RCC 7860 (cell line): ENCODE results near the gene KPNA5.
"Not testable (repeated sequence)": the region's sequence is repeated elsewhere in the genome, so short reads cannot be mapped to it uniquely, and the experiment has no call there.

ENCODE experiments used
- DNase-seq: peaks from one replicate; pipeline ENCODE4 v3.0.0-alpha.2; 2015; ENCODE audit warnings: low spot score
- FAIRE-seq: peaks from 2 replicates; lab custom pipeline; 2012; peaks lifted over from hg19 to GRCh38; lab: Jason Lieb, UNC

The KPNA5 gene

DNA sequence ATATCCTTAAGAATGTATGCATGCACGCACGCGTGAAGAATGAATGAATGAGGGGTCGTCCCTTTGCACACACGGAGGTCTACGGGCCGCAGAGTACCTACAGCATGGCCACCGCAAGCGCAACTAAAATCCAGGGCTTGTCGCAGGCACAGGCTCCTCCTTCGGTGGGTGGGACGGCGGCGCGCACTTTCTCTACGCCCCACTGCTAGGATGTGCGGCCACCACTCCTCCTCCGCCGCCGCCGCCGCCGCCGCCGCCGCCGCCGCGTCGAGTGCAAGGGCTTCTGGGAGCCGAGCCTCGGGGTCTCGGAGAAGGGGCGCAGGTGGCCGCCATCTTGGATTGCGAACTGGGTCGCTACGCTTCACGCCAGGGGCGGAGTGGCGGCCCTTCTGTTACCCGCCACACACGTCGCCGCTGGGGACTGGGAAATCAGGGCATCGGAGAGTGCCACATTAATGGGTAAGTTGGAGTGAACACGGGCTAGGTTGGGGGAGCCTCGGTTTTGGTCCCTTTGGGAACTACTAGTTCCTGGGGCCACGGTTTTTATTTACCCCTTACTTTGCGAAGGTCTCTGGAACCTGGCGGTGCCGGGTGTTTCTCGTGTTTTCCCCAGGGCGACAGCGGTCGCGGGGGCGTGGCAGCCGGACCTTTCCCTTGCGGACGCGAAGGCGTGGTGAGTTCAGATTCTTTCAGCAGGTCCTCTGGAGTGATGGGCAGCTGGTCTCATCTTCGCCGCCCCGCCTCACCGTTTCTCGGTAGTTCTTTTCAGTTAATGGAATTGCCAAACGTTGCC, at the start of gene KPNA5:
Gene KPNA5 (plus strand): TSS at position 332 of the 793 bp plus-strand sequence. CDS start 124 bp downstream, at position 456.
- no peak for FAIRE-seq
- peak; percentile 70 for DNase-seq

DNA sequence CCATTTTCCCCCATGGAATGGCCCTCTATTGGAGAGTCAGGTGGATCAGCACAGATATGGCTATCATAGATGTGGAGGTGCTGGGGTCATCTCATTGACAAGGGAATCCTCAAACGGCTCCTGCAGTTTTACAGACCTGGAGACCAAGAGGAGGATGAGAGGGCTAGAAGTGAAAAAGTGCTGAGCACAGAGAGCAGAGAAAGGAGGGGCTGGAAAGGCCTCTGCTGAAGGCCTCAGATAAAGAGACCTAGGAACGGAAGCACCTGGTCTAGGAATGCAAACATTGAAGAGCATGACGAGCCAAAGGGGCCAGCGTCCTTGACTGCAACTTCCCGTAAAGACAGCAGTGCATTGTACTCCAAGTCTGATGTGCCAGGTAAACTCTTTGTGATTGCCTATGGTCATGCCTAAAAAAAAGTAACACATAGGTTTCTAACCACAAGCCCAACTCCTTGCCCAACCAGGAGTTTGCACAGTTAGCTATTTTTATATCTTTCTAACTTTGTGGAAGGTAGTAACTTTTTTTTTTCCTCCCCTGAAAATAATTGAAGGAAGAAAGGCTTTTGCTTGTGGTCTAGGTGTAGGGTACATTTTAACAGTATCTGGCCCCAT, 49.5 kb upstream of the KPNA5 start:
- no peak for FAIRE-seq
- no peak for DNase-seq

DNA sequence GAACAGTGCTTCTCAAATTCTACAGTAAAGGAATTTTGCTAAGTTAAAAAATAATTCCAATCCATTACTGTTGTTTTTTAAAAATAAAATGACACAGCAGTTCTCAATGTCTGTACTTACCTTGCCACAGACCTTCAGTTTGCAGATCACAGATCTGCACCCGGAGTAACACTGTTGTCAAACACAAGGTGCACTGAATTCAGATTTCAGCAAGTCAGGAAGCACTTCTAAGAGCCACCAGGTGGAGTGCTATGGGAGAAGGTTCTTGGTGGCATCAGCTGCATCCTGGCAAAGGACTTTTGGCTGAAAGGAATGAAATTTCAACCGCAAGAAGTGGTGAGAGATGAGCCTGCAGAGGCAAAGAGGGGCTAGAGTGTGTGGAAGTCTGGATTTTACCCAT, 47.3 kb upstream of the KPNA5 start:
- DNase-seq (no peak), FAIRE-seq (no peak)

DNA sequence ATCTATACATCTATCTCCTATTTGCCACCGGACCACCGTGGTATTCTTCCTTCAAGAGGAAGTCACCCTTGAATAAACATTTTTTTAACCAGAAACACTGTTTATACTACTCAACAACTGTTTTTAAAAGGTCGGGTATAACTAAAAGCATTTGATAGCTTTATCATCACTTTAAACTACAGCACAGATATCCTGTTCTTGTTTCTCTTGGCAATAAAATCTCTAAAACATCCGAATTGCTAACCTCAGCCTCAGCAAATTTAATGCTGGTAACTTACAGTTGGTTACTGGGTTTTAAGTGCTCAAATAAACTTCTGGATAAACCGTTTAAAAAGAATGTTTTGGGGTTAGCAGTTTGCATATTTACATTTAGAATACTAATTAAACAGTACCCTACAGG, 32.9 kb upstream of the KPNA5 start:
- no peak for FAIRE-seq
- no peak for DNase-seq

DNA sequence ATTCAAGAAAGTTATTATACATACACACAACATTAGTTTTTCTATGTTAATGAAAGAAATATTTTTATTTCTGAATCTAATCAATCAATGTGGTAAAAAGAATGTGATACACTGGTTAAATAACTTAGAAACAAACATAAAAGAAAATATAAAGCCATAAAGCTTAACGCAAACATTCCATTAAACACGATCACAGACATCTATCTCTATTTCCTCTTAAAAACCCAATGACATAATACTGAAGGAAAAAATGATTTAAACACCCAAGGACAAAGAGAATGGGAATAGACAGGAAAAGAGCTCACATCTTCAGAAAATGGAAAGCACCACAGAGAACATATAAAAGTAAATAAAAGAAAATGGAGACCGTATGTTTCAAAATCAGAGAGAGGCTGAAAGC, 31.9 kb upstream of the KPNA5 start:
- FAIRE-seq (no peak), DNase-seq (no peak)

DNA sequence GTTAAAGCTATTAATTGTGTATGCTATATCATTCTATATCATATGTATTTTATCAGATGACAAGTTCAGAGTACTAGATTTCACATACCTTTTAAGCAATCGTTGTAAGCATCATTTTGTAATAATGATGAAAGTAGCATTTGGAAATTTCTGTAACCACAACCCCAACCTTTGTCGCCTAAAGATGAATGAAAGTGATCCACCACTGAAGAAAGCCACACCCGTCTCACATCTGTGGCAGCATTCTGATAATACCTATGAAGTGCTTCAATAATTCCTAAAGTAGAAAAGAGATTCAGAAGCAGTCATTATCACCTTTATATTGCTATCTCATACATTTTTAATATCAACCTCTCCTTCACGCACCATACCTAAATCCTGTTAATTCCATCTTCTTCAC, 29.1 kb upstream of the KPNA5 start:
- FAIRE-seq: no peak
- no peak for DNase-seq

DNA sequence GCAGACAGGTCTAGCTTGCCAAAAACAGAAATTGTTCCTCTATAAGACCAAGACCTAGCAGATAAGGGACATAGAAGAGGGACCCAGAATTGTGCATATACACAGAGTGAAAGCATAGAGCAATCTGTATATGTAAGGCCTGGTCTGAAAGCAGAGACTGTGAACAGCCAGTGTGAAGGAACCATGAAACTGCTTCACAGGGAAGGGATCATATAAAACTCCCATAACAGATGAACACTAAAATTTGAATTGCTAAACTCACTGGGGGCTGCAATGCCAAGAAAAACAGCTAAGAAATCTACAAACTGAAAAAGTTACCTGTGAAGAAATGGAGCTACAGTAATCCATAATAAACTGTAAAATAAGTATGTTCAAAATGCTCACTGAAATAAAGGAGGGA, 19.4 kb upstream of the KPNA5 start:
- FAIRE-seq: no peak
- no peak for DNase-seq

DNA sequence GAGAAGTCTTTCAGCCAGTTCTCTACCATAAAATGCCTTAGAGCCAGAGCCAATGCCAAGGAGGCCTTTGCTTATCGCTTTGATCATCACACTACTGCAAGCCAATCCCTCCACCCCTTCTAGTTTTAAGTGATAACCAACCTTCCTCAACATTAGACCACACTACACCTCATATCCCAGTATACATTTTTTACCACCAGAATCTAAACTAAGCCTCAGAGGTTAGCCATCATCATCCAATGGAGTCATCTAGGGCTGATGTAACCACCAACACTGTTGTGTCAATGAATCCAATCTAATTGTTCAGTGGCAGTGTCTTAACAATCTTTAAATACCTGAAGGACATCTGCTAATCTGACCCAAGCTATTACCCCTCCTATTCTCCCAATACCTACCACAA, 18.8 kb upstream of the KPNA5 start:
- no peak for DNase-seq
- no peak for FAIRE-seq

DNA sequence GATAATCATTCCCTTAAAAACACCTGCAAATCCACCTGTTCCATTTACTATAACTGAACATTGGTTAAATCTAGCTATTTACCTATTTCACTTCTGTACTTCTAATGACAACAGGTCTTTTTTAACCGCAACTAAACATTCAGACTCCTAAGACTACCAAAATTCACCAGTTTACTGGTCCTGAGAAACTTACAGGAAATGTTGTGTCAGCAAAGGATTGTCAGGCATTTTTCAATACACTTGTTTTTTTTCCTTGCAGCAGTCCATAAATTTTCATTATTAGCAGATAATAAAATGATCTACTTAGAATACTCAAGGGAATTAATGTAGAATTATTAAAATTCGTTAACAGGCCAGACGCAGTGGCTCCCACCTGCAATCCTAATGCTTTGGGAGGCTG, 17.7 kb upstream of the KPNA5 start:
- no peak for DNase-seq
- no peak for FAIRE-seq

DNA sequence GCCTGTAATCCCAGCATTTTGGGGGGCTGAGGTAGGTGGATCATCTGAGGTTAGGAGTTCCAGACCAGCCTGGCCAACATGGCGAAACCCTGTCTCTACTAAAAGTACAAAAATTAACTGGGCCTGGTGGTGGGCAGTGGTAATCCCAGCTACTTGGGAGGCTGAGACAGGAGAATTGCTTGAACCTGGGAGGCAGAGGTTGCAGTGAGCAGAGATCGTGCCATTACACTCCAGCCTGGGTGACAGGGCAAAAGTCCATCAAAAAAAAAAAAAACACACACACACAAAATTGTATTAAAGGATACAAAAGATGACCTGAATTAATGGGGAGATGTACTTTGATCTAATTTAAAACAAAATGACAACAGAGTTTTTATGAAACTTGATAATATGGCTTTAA, 16.8 kb upstream of the KPNA5 start:
- FAIRE-seq, DNase-seq: not testable (repeated sequence)

DNA sequence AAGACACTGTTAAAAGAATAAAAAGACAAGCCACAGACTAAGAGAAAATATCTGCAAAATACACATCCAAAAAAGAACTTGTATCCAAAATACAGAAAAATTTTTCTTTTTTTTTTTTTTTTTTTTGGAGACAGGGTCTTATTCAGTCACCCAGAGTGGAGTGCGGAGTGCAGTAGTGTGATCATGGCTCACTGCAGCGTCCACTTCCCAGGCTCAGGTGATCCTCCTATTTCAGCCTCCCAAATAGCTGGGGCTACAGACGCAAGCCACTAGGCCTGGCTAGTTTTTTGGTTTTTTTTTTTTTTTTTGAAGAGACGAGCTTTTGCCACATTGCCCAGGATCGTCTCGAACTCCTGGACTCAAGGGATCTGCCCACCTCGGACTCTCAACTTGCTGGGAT, 15.5 kb upstream of the KPNA5 start:
- no peak for FAIRE-seq

DNA sequence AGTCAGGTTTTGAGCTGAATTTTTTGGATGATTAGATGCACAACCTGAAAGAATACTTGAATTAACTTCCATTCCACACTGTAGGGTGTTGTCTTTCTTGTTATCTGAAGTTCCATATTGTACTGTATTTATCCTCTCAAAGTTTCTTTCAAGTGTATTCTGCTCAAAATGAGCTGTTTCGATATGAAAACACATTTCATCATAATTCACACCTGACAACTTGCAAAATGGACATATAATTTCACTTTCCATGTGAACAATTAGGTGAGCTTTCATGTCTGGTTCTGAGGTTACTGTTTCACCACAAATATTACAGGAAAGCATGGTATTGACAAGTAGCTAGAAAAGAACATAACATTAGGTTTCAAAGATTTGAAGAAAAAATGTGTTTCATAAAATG, 14.1 kb upstream of the KPNA5 start:
- FAIRE-seq (no peak), DNase-seq (no peak)

More for the DNA sequence above, 15.5 kb upstream of the KPNA5 start:
- no peak for DNase-seq

DNA sequence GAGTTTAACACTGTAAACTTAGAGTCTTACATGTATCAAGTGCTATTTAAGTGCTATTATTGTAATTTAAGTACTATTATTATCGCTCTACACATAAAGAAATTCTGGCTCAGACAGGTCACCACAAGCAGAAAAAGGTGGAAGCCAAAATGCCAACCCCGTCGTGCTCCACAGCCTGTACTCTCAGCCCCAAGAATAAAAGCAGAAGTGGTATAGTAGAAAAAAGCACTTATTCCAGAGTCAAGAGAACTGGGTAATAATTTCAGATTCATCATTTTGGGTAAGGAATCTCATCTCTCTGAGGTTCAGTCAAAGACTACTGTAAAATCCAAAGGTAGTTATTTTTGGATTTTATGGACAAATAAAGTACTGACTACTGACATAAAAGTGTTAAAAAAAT, 13.4 kb upstream of the KPNA5 start:
- DNase-seq (no peak), FAIRE-seq (no peak)

DNA sequence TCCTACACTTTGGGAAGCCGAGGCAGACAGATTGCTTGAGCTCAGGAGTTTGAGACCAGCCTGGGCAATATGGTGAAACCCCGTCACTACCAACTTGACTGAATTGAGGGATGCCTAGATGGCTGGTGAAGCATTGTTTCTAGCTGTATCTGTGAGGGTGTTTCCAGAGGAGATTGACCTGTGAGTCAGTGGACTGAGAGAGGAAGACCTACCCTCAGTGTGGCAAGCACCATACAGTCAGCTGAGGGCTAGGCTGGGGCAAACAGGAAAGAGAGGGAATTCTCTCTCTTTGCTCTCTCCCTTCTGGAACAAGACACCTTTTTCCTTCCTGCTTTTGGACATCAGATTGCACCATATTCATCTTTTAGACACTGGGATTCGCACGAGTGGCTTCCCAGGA, 8.7 kb upstream of the KPNA5 start:
- FAIRE-seq (no peak), DNase-seq (no peak)

DNA sequence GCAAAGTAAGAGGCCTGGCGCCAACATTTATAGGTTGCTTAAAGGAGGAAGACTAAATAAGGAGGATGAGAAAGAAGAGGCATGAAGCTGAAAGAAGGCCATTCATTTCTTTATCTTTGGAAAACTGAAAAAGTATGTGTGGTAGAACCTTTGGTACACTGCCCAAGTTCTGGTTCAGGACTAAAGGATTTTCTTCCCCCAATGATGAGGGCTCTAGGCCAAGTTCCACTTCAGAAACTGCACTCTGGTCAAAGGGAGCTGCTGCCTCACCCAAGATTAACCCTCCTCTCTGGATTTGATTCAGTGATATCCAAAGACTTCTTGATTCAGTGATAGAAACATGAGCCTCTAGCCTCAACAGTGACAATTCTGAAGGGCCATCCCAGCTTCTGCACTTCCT, 5.0 kb upstream of the KPNA5 start:
- DNase-seq: no peak

DNA sequence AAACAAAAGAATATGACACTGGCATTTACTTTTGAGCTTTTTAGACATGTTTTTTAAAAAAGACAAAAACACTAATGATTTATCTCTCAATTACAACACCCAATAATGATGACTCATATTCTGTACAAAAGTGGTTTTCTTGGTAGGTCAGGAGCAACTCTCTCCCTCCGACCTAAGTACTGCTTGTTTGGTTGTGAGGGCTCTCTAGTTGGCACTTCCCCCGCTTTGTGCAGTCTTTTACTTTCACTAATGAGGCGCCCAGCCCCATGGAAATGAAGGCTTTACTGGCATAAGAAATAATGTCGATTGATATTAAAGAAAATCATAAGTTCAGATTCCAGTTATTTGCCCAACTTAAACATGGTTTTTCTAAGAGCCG, 1.3 kb downstream of the KPNA5 start:
- DNase-seq (peak; percentile 18), FAIRE-seq (peak; percentile 5)

More for the DNA sequence above, 5.0 kb upstream of the KPNA5 start:
- no peak for FAIRE-seq

DNA sequence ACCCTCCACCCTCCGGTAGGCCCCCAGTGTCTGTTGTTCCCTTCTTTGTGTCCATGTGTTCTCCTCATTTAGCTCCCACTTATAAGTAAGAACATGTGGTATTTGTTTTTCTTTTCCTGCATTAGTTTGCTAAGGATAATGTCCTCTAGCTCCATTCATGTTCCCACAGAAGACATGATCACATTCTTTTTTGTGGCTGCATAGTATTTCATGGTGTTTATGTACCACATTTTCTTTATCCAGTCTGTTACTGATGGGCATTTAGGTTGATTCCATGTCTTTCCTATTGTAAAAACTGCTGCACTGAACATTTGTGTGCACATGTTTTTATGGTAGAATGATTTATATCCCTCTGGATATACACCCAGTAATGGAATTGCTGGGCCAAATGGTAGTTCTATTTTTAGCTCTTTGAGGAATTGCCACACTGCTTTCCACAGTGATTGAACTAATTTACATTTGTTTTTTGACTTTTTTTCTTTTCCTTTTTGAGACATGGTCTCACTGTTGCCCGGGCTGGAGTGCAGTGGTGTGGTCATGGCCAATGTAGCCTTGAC, 4.5 kb downstream of the KPNA5 start:
- FAIRE-seq (no peak), DNase-seq (no peak)

DNA sequence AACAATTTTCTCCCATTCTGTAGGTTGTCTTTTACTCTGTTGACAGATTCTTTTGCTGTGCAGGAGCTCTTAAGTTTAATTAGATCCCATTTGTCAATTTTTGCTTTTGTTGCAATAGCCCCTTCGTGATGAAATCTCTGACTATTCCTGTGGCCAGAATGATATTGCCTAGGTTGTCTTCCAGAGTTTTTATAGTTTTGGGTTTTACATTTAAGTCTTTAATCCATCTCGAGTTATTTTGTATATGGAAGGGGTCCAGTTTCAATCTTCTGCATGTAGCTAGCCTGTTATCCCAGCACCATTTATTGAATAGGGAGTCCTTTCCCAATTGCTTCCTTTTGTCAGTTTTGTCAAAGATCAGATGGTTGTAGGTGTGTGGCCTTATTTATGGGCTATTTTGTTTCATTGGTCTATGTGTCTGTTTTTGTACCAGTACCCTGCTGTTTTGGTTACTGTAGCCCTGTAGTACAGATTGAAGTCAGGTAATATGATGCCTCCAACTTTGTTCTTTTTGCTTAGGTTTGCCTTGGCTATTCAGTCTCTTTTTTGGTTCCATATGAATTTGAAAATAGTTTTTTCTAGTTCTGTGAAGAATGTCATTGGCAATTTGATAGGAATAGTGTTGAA, 5.6 kb downstream of the KPNA5 start:
- not testable (repeated sequence) for DNase-seq, FAIRE-seq

DNA sequence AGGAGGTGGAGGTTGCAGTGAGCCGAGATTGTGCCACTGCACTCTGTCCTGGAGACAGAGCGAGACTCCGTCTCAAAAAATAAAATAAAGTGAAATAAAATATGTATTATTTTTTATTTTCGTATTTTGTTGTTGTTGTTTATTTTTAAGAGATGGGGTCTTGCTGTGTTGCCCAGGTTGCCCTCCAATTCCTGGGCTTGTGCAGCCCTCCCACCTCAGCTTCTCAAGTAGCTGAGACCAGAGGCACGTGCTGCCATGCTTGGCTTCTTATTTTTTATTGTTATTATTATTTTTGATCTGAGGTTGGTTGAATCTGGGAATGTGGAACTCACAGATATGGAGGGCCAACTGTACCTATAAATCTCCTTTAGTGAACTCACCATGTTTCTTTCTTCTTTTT, 10.1 kb downstream of the KPNA5 start:
- DNase-seq: no peak
- FAIRE-seq: no peak

DNA sequence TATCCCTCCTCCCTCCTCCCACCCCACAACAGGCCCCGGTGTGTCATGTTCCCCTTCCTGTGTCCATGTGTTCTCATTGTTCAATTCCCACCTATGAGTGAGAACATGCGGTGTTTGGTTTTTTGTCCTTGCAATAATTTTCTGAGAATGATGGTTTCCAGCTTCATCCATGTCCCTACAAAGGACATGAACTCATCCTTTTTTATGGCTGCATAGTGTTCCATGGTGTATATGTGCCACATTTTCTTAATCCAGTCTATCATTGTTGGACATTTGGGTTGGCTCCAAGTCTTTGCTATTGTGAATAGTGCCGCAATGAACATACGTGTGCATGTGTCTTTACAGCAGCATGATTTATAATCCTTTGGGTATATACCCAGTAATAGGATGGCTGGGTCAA, 11.9 kb downstream of the KPNA5 start:
- FAIRE-seq, DNase-seq: not testable (repeated sequence)

DNA sequence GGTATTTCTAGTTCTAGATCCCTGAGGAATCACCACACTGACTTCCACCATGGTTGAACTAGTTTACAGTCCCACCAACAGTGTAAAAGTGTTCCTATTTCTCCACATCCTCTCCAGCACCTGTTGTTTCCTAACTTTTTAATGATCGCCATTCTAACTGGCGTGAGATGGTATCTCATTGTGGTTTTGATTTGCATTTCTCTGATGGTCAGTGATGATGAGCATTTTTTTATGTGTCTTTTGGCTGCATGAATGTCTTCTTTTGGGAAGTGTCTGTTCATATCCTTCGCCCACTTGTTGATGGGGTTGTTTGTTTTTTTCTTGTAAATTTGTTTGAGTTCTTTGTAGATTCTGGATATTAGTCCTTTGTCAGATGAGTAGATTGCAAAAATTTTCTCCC, 12.3 kb downstream of the KPNA5 start:
- FAIRE-seq: not testable (repeated sequence)

DNA sequence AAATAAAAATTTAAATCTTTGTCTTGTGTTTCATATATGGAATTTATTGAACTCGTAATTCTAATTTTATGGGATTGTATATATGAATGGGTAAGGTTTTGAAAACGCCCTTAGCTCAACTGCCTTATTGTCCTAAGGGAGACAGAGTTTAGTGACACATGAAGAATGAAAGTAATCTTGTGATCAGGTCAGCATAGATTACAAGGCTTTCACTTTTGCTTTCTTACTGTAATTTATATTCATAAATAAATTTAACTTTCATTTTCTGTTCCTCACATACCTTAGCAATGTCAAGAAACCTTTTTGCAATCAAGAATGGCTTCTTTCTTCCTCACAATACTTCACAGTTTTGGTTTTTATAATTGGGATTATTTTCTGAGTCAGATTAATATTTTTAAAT, 14.4 kb downstream of the KPNA5 start:
- FAIRE-seq (no peak), DNase-seq (no peak)

More for the DNA sequence above, 12.3 kb downstream of the KPNA5 start:
- DNase-seq: not testable (repeated sequence)
